Lung (tissue), 12 donors: Measurements from ENCODE around the gene CDH4. TPM values are rescaled to one million over a fixed set of nuclear protein-coding genes. Genes with fewer than 3 reads are reported as not detected.

Experiments used
- ATAC-seq: fragments of 200-7000 bp; cut with Tn5 transposase; one replicate; pipeline ENCODE4 v1.9.1; 2020; ENCODE audit warnings: moderate number of reproducible peaks; ENCODE audit not compliant: insufficient read depth, low FRiP score
- DNase-seq, 3 donors: peaks; one replicate each; pipeline ENCODE4 v3.0.0-alpha.2; 2013 to 2017
- H3K27ac ChIP-seq, 2 donors: one replicate each; pipeline ENCODE4 v1.5.1; 2013; ENCODE audit warnings: mild to moderate bottlenecking in 2 of 2, moderate library complexity in 2 of 2, control low read depth in 1 of 2, inconsistent platforms in 1 of 2, low read depth in 1 of 2, low read length in 1 of 2
- H3K27me3 ChIP-seq, 3 donors: one replicate each; pipeline ENCODE4 v1.5.1; 2013; ENCODE audit warnings: low read length in 2 of 3; ENCODE audit not compliant: control insufficient read depth in 3 of 3, insufficient read depth in 3 of 3
- H3K36me3 ChIP-seq, 4 donors: one replicate each; pipeline ENCODE4 v1.5.1; 2013; ENCODE audit warnings: low read length in 4 of 4, mild to moderate bottlenecking in 1 of 4, moderate library complexity in 1 of 4; ENCODE audit not compliant: control insufficient read depth in 4 of 4, insufficient read depth in 4 of 4
- H3K4me1 ChIP-seq, 5 donors: one replicate each; pipeline ENCODE4 v1.5.1; 2013; ENCODE audit warnings: low read length in 5 of 5, mild to moderate bottlenecking in 2 of 5, moderate library complexity in 1 of 5; ENCODE audit not compliant: control insufficient read depth in 5 of 5, insufficient read depth in 5 of 5
- H3K4me3 ChIP-seq: one replicate; pipeline ENCODE4 v1.5.1; 2013; ENCODE audit warnings: mild to moderate bottlenecking, control low read depth, moderate library complexity
- H3K9ac ChIP-seq, 2 donors: one replicate each; pipeline ENCODE4 v1.5.1; 2013; ENCODE audit warnings: low read length in 2 of 2, control low read depth in 1 of 2; ENCODE audit not compliant: insufficient read depth in 1 of 2
- H3K9me3 ChIP-seq, 4 donors: one replicate each; pipeline ENCODE4 v1.5.1; 2013; ENCODE audit warnings: low read length in 3 of 4, mild to moderate bottlenecking in 1 of 4, moderate library complexity in 1 of 4; ENCODE audit not compliant: control insufficient read depth in 4 of 4, insufficient read depth in 3 of 4
- whole genome bisulfite sequencing, 2 donors: extraction: QIAGEN DNeasy Blood & Tissue Kit; methylation state at CpG; one replicate each; pipeline ENCODE4 v1.1.7; 2013; 5-methylcytosine and 5-hydroxymethylcytosine counted together
- polyA plus RNA-seq, 2 donors: library from polyadenylated mRNA; stranded (reverse); fragments of 200-250 nt; gene quantifications; one replicate each; pipeline ENCODE4 v1.2.1, GENCODE V29; 2013
- total RNA-seq, 2 donors: library from RNA; depleted of rRNA in 1 of 2; stranded (reverse); fragments of >200 nt in 1 of 2; gene quantifications; one replicate each; pipeline ENCODE4 v1.2.1, GENCODE V29; 2014 to 2021
- TF ChIP-seq, protein P1 (sequence below): IDR thresholded peaks from 2 replicates; pipeline ENCODE4 v1.5.1; 2012; ENCODE audit warnings: mild to moderate bottlenecking; ENCODE audit errors: control extremely low read depth, extremely low read depth
- donor health status: control.
- donor health status: control.
- donor health status: Bipolar disorder and iron deficiency.
- donor health status: healthy.
- donor health status: DM: yes; HTN: yes; CAD: no.

CDH4 gene
- total and polyA plus RNA-seq, 4 donors = 0.10 to 2.1 (median 0.34) TPM

DNA sequence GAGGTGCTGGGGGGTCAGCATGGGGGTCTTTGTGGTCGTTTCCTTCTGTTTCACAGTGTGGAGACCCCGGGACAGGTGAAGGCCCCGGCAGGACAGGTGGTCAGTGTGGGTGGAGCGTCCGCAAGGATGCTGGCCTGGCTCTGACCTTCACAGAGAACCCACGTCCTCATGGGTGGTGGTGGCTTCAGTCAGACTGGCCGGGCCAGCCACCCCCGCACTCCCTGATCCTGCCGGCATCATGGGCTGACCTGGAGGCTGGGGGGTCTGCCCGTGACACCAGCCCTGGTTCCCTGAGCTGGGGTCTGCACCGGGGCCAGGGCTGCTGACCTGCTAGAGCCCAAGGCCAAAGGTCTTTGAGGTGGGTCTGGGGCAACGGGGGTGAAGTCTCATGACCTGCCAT, 41.9 kb downstream of the CDH4 start:
- DNase-seq (no peak), ATAC-seq (no peak)
- H3K4me1 ChIP-seq = no peaks in the 10 kb centered on the region
- H3K27me3 ChIP-seq = peaks cover 0 to 4% (median 0%) of the 10 kb centered on the region in 3 donors
- 80 to 83% methylated on average over 12 of the region's 12 CpGs for WGBS, 2 donors
- TF ChIP-seq, protein P1, sequence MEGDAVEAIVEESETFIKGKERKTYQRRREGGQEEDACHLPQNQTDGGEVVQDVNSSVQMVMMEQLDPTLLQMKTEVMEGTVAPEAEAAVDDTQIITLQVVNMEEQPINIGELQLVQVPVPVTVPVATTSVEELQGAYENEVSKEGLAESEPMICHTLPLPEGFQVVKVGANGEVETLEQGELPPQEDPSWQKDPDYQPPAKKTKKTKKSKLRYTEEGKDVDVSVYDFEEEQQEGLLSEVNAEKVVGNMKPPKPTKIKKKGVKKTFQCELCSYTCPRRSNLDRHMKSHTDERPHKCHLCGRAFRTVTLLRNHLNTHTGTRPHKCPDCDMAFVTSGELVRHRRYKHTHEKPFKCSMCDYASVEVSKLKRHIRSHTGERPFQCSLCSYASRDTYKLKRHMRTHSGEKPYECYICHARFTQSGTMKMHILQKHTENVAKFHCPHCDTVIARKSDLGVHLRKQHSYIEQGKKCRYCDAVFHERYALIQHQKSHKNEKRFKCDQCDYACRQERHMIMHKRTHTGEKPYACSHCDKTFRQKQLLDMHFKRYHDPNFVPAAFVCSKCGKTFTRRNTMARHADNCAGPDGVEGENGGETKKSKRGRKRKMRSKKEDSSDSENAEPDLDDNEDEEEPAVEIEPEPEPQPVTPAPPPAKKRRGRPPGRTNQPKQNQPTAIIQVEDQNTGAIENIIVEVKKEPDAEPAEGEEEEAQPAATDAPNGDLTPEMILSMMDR = no peak
- no peak overlapping the region for H3K9ac ChIP-seq
- no peak overlapping the region for H3K27ac ChIP-seq
- no peaks in the 10 kb centered on the region for H3K36me3 ChIP-seq
- no peak overlapping the region for H3K4me3 ChIP-seq
- H3K9me3 ChIP-seq = peaks cover 0 to 5% (median 2%) of the 10 kb centered on the region in 4 donors

DNA sequence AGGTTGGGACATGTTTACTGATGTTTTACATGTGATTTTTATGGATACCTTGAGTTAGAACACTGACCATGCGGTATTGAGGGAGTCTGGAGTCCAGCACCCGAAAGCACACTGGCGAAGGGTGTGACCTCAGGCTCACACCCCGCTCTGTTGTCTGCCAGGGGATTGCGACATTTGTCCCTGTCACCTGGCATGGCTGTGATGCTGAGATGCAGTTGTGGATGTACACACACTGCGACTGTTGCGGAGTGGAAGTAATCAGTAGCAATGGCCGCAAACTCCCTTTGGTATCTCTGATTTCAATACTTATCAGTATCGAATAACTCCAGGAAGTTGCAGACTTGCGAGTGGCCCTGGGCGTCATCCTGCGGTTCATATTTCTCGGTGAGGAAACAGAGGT, 43.2 kb downstream of the CDH4 start:
- Histone ChIP-seq H3K27ac (no peak overlapping the region), H3K27me3 (peaks cover 0 to 4% (median 0%) of the 10 kb centered on the region in 3 donors), H3K36me3 (no peaks in the 10 kb centered on the region), H3K9me3 (peaks cover 0 to 5% (median 2%) of the 10 kb centered on the region in 4 donors), H3K4me3 (no peak overlapping the region), H3K4me1 (peaks cover 0 to 3% (median 0%) of the 10 kb centered on the region in 5 donors), H3K9ac (no peak overlapping the region)
- TF ChIP-seq, protein P1 = no peak
- ATAC-seq (no peak), DNase-seq (no peak)
- 80 to 84% methylated on average over 13 of the region's 13 CpGs for WGBS, 2 donors

DNA sequence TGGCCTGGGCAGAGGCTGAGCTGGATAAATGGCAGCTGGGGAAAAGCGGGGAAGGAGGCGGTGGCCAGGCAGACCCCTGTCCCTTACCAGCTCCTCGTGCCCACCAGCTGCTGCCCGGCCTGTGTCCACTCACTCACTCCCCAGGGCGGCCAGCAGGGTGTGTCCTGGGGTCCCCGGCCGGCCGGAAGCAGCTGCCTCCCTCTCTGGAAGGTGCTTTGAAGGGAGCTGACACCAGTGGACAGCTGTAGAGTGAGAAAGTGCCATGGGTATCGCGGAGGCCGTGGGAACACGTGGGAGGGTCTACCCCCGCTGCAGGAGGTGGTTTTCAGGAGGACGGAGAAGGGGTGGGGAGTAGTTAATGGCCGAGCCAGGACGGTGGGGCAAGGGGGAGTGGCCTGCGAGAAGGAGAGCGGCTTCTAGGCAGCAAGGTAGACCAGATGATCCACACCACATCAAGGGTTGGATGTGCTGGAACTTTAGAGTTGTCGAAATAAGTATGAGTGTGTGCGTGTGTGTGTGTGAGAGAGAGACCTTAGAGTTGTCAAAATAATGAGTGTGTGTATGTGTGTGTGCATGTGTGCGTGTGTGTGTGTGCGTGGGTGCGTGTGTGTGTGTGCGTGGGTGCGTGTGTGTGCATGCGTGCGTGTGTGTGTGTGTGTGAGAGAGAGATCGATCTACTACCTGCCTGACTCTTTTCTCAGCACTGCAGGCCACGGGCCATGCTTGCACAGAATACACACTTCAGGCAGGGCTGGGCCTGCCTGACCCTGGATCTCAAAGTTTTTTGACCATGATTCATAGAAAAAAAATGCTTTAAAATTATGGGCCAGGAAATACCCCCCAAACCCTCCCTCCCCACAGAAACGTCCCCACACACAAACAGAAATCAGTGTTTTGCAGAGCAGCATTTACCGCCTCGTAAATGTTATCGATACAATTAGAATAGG, 43.9 kb downstream of the CDH4 start:
- TF ChIP-seq, protein P1 = no peak
- Histone ChIP-seq H3K4me1 (peaks cover 0 to 3% (median 0%) of the 10 kb centered on the region in 5 donors), H3K9ac (no peak overlapping the region), H3K4me3 (no peak overlapping the region), H3K27me3 (peaks cover 0 to 4% (median 0%) of the 10 kb centered on the region in 3 donors), H3K36me3 (no peaks in the 10 kb centered on the region), H3K9me3 (peaks cover 0 to 2% (median 0%) of the 10 kb centered on the region in 4 donors), H3K27ac (no peak overlapping the region)
- ATAC-seq (no peak), DNase-seq (no peak)
- 66 to 80% methylated on average over 33 of the region's 33 CpGs for WGBS, 2 donors
